AG10803 (cell line): ENCODE results near the gene ATP8A2.
A peak's percentile ranks its signal among the peaks of the same experiment; 100 is the strongest.

Experiments used
- DNase-seq: peaks from one replicate; pipeline ENCODE4 v3.0.0; 2010; ENCODE audit warnings: low read depth
- H3K4me3 ChIP-seq: 2 replicates; pipeline ENCODE4 v1.5.1; 2011; ENCODE audit warnings: mild to moderate bottlenecking, low read length, control low read depth
- TF ChIP-seq, protein P1 (sequence below): conservative IDR thresholded peaks from 2 replicates; pipeline ENCODE4 v1.5.1; 2011; ENCODE audit warnings: mild to moderate bottlenecking, low read length, control low read depth, inconsistent platforms

Gene ATP8A2

DNA sequence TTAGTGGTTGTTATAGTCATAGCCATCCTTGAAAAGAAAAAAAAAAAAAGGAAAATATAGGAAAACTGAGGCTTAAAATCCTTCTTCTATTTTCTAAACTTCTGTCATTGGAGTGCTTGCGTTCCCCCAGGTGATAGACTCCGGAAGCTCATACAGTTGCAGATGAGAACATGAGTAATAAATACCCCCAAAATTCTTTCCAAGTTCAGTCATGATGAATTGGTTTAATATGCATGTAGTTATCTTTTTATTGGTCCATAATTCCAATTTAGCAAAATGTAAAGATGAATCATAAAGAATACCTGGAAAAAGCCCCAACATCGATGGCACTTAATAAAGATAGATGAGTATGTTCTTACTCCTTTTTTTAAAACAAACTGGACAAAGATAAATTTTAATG, 487.8 kb downstream of the ATP8A2 start:
- TF ChIP-seq, protein P1, sequence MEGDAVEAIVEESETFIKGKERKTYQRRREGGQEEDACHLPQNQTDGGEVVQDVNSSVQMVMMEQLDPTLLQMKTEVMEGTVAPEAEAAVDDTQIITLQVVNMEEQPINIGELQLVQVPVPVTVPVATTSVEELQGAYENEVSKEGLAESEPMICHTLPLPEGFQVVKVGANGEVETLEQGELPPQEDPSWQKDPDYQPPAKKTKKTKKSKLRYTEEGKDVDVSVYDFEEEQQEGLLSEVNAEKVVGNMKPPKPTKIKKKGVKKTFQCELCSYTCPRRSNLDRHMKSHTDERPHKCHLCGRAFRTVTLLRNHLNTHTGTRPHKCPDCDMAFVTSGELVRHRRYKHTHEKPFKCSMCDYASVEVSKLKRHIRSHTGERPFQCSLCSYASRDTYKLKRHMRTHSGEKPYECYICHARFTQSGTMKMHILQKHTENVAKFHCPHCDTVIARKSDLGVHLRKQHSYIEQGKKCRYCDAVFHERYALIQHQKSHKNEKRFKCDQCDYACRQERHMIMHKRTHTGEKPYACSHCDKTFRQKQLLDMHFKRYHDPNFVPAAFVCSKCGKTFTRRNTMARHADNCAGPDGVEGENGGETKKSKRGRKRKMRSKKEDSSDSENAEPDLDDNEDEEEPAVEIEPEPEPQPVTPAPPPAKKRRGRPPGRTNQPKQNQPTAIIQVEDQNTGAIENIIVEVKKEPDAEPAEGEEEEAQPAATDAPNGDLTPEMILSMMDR, result no peak
- DNase-seq, result no peak
- no peak overlapping the region for H3K4me3 ChIP-seq

DNA sequence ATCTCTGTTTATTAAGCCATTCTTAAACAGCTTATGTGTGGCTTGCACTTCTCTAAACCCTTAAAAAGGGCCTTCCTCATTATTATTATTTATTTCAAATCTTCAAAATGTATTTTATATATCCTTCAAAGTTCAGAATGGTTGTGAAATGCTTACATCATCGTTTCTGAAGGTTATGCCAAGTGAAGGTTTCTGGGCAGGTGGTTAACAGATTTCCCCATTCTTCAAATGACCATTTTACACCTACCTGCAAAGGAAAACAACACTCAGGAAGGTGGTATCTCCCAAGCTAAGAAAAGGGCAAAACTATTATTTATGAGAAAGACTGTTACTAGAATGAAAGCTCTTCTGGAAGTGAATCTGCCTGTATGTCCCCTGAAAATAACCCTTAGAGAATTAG, 488.5 kb downstream of the ATP8A2 start:
- TF ChIP-seq, protein P1, result no peak
- DNase-seq, result no peak

DNA sequence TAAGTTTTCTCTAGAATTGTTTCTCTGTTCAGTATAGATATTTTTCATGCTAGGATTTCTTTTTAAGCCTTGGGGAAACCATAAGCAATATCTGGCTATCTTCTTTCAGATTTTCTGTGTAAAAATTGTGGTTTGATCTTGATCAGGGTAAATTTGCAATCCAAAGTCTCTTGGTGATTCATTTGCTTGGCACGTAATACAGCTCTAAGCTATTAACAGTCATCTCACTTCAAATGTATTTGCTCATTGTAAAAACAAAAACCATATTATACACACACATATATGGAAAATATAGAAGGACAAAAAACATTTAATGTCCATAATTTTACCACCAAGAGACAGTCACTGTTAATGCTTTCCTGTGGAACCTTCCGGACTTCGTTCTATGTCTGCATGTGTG, 489.1 kb downstream of the ATP8A2 start:
- H3K4me3 ChIP-seq, result no peak overlapping the region
- TF ChIP-seq, protein P1, result no peak
- DNase-seq, result peak; percentile 6

More for the DNA sequence above, 488.5 kb downstream of the ATP8A2 start:
- H3K4me3 ChIP-seq, result no peak overlapping the region

DNA sequence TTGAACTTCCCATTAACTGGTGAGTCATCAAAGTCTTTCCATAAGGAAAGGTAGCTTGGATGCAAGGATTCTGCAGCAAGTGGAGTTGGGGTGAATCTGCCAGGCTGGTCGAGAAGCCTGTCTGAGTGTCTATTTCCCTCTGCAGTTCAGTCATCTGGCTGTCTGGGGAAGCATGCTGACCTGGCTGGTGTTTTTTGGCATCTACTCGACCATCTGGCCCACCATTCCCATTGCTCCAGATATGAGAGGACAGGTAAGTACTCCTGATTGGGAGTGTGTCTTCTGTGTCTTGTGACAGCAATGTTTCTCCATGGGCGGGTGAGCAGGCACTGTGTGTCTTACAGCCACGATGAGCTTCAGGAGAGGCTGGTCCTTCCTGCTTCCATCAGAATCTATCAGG, 490.4 kb downstream of the ATP8A2 start:
- TF ChIP-seq, protein P1, result no peak
- no peak overlapping the region for H3K4me3 ChIP-seq
- DNase-seq, result no peak

DNA sequence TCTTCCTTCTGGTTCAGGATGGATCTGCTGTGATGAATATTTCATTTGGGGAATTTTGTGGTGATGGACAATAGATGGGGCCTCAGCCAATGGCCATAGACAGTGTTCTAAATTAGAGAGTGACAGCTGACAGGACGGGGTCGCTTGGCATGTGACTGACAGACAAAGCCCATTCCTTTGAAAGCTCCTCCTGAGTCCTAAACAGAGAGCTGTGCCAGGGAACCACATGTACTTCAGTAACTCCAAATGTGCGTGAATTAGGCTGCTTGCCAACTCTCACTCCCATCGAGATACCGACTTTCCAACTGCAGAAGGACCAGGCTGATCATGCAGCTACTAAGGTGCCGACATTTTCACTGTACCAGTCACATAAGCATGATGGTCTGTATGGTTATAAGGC, 492.3 kb downstream of the ATP8A2 start:
- no peak overlapping the region for H3K4me3 ChIP-seq
- TF ChIP-seq, protein P1, result no peak
- DNase-seq, result no peak

DNA sequence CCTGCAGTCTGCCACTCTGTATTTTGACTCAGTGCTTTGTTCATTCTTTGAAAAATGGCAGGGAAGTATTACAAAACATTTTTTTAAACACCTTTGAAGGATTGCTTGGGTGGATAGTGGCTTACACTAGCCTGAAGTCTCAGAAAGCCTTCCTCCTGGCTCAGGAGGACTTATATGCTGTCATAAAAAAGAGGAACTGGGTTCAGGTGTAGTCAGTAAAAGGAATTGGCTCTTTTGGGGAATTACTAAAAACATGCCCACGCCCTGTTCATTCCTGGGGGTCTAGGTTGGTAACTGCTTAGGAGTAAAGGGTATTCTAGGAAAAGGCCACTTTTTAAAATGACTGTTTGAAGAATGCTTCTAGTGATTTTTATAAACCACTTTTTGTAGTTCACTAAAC, 493.2 kb downstream of the ATP8A2 start:
- H3K4me3 ChIP-seq, result no peak overlapping the region
- DNase-seq, result no peak
- TF ChIP-seq, protein P1, result no peak

DNA sequence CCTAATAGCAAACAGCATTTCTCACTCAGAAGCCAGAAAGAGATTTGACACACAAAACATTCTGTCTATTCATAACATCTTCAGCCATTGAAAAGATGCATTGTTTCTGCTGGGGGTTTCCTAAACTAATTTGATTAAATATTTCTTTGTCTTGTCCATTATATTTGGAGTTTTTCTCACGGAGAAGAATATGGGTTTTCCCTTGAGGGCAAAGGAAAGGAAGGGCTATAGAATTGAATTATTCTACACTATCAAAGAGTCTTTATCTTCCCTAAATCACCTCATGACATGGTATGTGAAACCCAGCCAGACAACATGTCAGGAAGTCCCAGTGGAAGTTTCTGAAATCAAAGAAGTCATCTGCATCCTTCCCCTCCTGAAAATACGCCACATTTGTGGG, 493.6 kb downstream of the ATP8A2 start:
- DNase-seq, result no peak
- no peak overlapping the region for H3K4me3 ChIP-seq
- TF ChIP-seq, protein P1, result no peak
